DOHH2 (cell line): ENCODE measurements around the gene PRRT3.
A peak's percentile ranks its signal among the peaks of the same experiment; 100 is the strongest.

Experiments
- H3F3A ChIP-seq: fragments of 200-600 bp; sonication (generic), shearing (Covaris generic); 2 replicates; pipeline ENCODE4 v1.6.0; 2016; ENCODE audit warnings: antibody characterized with exemption, mild to moderate bottlenecking; ENCODE audit not compliant: control insufficient read depth, insufficient read depth
- H3K27ac ChIP-seq: fragments of 200-600 bp; sonication (generic); 2 replicates; pipeline ENCODE4 v1.5.1; 2014; ENCODE audit warnings: low read depth, mild to moderate bottlenecking, low read length, moderate library complexity
- H3K27me3 ChIP-seq: fragments of 200-600 bp; sonication (generic); 2 replicates; pipeline ENCODE4 v1.6.1; 2014; ENCODE audit warnings: mild to moderate bottlenecking, low read length, mixed read lengths; ENCODE audit not compliant: control insufficient read depth
- H3K36me3 ChIP-seq: fragments of 200-600 bp; sonication (generic); 2 replicates; pipeline ENCODE4 v1.6.1; 2014; ENCODE audit warnings: mild to moderate bottlenecking, low read length, moderate library complexity, mixed read lengths; ENCODE audit not compliant: control insufficient read depth
- H3K4me1 ChIP-seq: fragments of 200-600 bp; sonication (generic); 2 replicates; pipeline ENCODE4 v1.6.1; 2014; ENCODE audit warnings: mild to moderate bottlenecking, low read length, mixed read lengths; ENCODE audit not compliant: control insufficient read depth
- H3K4me2 ChIP-seq: fragments of 200-600 bp; sonication (generic); 2 replicates; pipeline ENCODE4 v1.6.0; 2014; ENCODE audit warnings: mild to moderate bottlenecking, low read length, moderate library complexity
- H3K4me3 ChIP-seq: fragments of 200-600 bp; sonication (generic); 2 replicates; pipeline ENCODE4 v1.5.1; 2014; ENCODE audit warnings: mild to moderate bottlenecking, low read length, mixed read lengths
- H3K79me2 ChIP-seq: fragments of 200-600 bp; sonication (generic); 2 replicates; pipeline ENCODE4 v1.6.1; 2014; ENCODE audit warnings: mild to moderate bottlenecking, low read length, mixed read lengths; ENCODE audit not compliant: control insufficient read depth
- H3K9me2 ChIP-seq: fragments of 200-600 bp; sonication (generic); replicated peaks from 2 replicates; pipeline ENCODE4 v1.6.1; 2014; ENCODE audit warnings: mild to moderate bottlenecking, low read length, mixed read lengths; ENCODE audit not compliant: control insufficient read depth
- H3K9me3 ChIP-seq: fragments of 200-600 bp; sonication (generic); 2 replicates; pipeline ENCODE4 v1.6.1; 2014; ENCODE audit warnings: antibody characterized with exemption, low read length, mixed read lengths; ENCODE audit not compliant: control insufficient read depth, insufficient read depth
- H4K20me1 ChIP-seq: fragments of 200-600 bp; sonication (generic); 2 replicates; pipeline ENCODE4 v1.6.0; 2014; ENCODE audit warnings: low read depth, mild to moderate bottlenecking, antibody characterized with exemption, low read length, moderate library complexity; ENCODE audit not compliant: control insufficient read depth, insufficient read depth
- CTCF ChIP-seq: fragments of 200-600 bp; sonication (generic); IDR thresholded peaks from one replicate; pipeline ENCODE4 v1.5.1; 2014; ENCODE audit warnings: antibody characterized with exemption, mild to moderate bottlenecking, low read depth, low read length; ENCODE audit not compliant: poor library complexity, severe bottlenecking
- EZH2phosphoT487 ChIP-seq: fragments of 200-600 bp; sonication (generic); IDR thresholded peaks from 2 replicates; pipeline ENCODE4 v1.6.1; 2017; ENCODE audit warnings: borderline replicate concordance, mild to moderate bottlenecking, antibody characterized with exemption, low read length, moderate library complexity, mixed read lengths

Gene PRRT3

GRCh38 chr3:9917820-9918219 lies 34.4 kb downstream of the PRRT3 start:
- Histone ChIP-seq H3F3A (no peaks in the 10 kb centered on the region), H3K27me3 (peaks cover 34% of the 10 kb centered on the region), H3K27ac (no peak overlapping the region), H4K20me1 (no peaks in the 10 kb centered on the region), H3K4me2 (no peak overlapping the region), H3K4me1 (peaks cover 12% of the 10 kb centered on the region), H3K9me3 (no peaks in the 10 kb centered on the region), H3K4me3 (no peak overlapping the region), H3K79me2 (no peaks in the 10 kb centered on the region), H3K36me3 (no peaks in the 10 kb centered on the region), H3K9me2 (no peaks in the 10 kb centered on the region)
- no peak for TF ChIP-seq CTCF
- TF ChIP-seq EZH2phosphoT487: no peak

- Histone ChIP-seq H3K4me3 (peak within 1 kb of the TSS; percentile 49), H3K4me2 (peak within 1 kb of the TSS; percentile 58), H3K4me1 (peaks cover 12% of the 10 kb centered on the region), H3K27me3 (peaks cover 39% of the 10 kb centered on the region), H4K20me1 (no peaks in the 10 kb centered on the region), H3K36me3 (no peaks in the 10 kb centered on the region), H3K79me2 (no peaks in the 10 kb centered on the region), H3F3A (no peaks in the 10 kb centered on the region), H3K27ac (no peak within 1 kb of the TSS), H3K9me2 (no peaks in the 10 kb centered on the region), H3K9me3 (no peaks in the 10 kb centered on the region)
- no peak for TF ChIP-seq EZH2phosphoT487
- no peak for TF ChIP-seq CTCF
Observed at GRCh38 chr3:9916734-9917680, 35.2 kb downstream of the PRRT3 start, which contains the start of gene IL17RC. TSS of gene IL17RC (plus strand) at chr3:9917098. CDS start at chr3:9917316, 218 bp downstream.

- H3K4me1 ChIP-seq: peaks cover 12% of the 10 kb centered on the region
- no peaks in the 10 kb centered on the region for H3F3A ChIP-seq
- no peak overlapping the region for H3K27ac ChIP-seq
- peaks cover 39% of the 10 kb centered on the region for H3K27me3 ChIP-seq
- H4K20me1 ChIP-seq: no peaks in the 10 kb centered on the region
- H3K4me2 ChIP-seq: no peak overlapping the region
- TF ChIP-seq CTCF (no peak), EZH2phosphoT487 (no peak)
- no peaks in the 10 kb centered on the region for H3K36me3 ChIP-seq
- no peaks in the 10 kb centered on the region for H3K79me2 ChIP-seq
- H3K9me2 ChIP-seq: no peaks in the 10 kb centered on the region
- no peaks in the 10 kb centered on the region for H3K9me3 ChIP-seq
- H3K4me3 ChIP-seq: no peak overlapping the region
Observed at GRCh38 chr3:9916346-9916733, 35.9 kb downstream of the PRRT3 start.
